Neuronal stem cell (in vitro differentiated cells): ENCODE data around the gene NTN1.
A peak's percentile ranks its signal among the peaks of the same experiment; 100 is the strongest.

Experiments used
- DNase-seq: peaks from one replicate; pipeline ENCODE4 v3.0.0-alpha.2; 2013; ENCODE audit warnings: low spot score
- H2AFZ ChIP-seq: one replicate; pipeline ENCODE4 v1.6.1; 2013; ENCODE audit warnings: mild to moderate bottlenecking, low read length, inconsistent platforms
- H2AK5ac ChIP-seq: 2 replicates; pipeline ENCODE4 v1.6.1; 2013; ENCODE audit warnings: low read depth, mild to moderate bottlenecking, inconsistent platforms, low read length, moderate library complexity, mixed read lengths
- H2BK120ac ChIP-seq: 2 replicates; pipeline ENCODE4 v1.6.1; 2013; ENCODE audit warnings: low read depth, mild to moderate bottlenecking, inconsistent platforms, low read length, moderate library complexity, mixed read lengths
- H2BK12ac ChIP-seq: one replicate; pipeline ENCODE4 v1.6.1; 2013; ENCODE audit warnings: low read length, inconsistent platforms
- H2BK15ac ChIP-seq: 2 replicates; pipeline ENCODE4 v1.6.1; 2013; ENCODE audit warnings: mild to moderate bottlenecking, low read length, inconsistent platforms, mixed read lengths
- H2BK5ac ChIP-seq: one replicate; pipeline ENCODE4 v1.6.1; 2013; ENCODE audit warnings: inconsistent platforms, mild to moderate bottlenecking, low read length, moderate library complexity
- H3K14ac ChIP-seq: one replicate; pipeline ENCODE4 v1.6.1; 2013; ENCODE audit warnings: low read length, inconsistent platforms
- H3K18ac ChIP-seq: 2 replicates; pipeline ENCODE4 v1.6.1; 2013; ENCODE audit warnings: low read length, inconsistent platforms
- H3K23ac ChIP-seq: 2 replicates; pipeline ENCODE4 v1.6.1; 2013; ENCODE audit warnings: low read depth, mild to moderate bottlenecking, mixed read lengths, low read length, inconsistent platforms; ENCODE audit not compliant: poor library complexity
- H3K27ac ChIP-seq: replicated peaks from 3 replicates; pipeline ENCODE4 v1.5.1; 2013; ENCODE audit warnings: low read length, inconsistent platforms
- H3K27me3 ChIP-seq, 3 experiments: 2 replicates each; pipeline ENCODE4 v1.6.1; 2013; ENCODE audit warnings: low read length in 3 of 3, mild to moderate bottlenecking in 2 of 3, inconsistent platforms in 1 of 3, low read depth in 1 of 3, mixed read lengths in 1 of 3, moderate library complexity in 1 of 3; ENCODE audit not compliant: control insufficient read depth in 3 of 3, insufficient read depth in 3 of 3
- H3K36me3 ChIP-seq, 2 donors: replicated peaks in 1 of 2; 2 replicates each; pipeline ENCODE4 v1.6.1; 2013; ENCODE audit warnings: low read length in 2 of 2; ENCODE audit not compliant: control insufficient read depth in 2 of 2, insufficient read depth in 2 of 2
- H3K4ac ChIP-seq: 2 replicates; pipeline ENCODE4 v1.6.1; 2013; ENCODE audit warnings: inconsistent platforms, mild to moderate bottlenecking, low read length, moderate library complexity
- H3K4me1 ChIP-seq, 2 donors: 1 replicate in 1 of 2; 2 replicates in 1 of 2; pipeline ENCODE4 v1.6.1; 2013; ENCODE audit warnings: low read length in 2 of 2, low read depth in 1 of 2; ENCODE audit not compliant: control insufficient read depth in 2 of 2, insufficient read depth in 1 of 2
- H3K4me2 ChIP-seq: one replicate; pipeline ENCODE4 v1.6.1; 2013; ENCODE audit warnings: mild to moderate bottlenecking, low read length, inconsistent platforms; ENCODE audit not compliant: insufficient read depth, poor library complexity, severe bottlenecking
- H3K4me3 ChIP-seq, 2 donors: 2 replicates each; pipeline ENCODE4 v1.5.1; 2013; ENCODE audit warnings: low read length in 2 of 2, mild to moderate bottlenecking in 2 of 2, inconsistent platforms in 1 of 2, moderate library complexity in 1 of 2
- H3K79me1 ChIP-seq: one replicate; pipeline ENCODE4 v1.6.1; 2013; ENCODE audit warnings: low read depth, mild to moderate bottlenecking, inconsistent platforms, low read length, moderate library complexity
- H3K9ac ChIP-seq: one replicate; pipeline ENCODE4 v1.6.1; 2013; ENCODE audit warnings: mild to moderate bottlenecking, low read depth, low read length, inconsistent platforms; ENCODE audit not compliant: poor library complexity
- H3K9me3 ChIP-seq, 2 donors: replicated peaks in 1 of 2; 2 replicates each; pipeline versions ENCODE3 to v1.6.1; 2013; ENCODE audit warnings: low read length in 2 of 2, mild to moderate bottlenecking in 2 of 2, inconsistent platforms in 1 of 2, low read depth in 1 of 2, mixed read lengths in 1 of 2, moderate library complexity in 1 of 2; ENCODE audit not compliant: control insufficient read depth in 2 of 2, insufficient read depth in 1 of 2
- H4K8ac ChIP-seq: one replicate; pipeline ENCODE4 v1.6.1; 2013; ENCODE audit warnings: low read depth, mild to moderate bottlenecking, inconsistent platforms, low read length, moderate library complexity
- H4K91ac ChIP-seq: one replicate; pipeline ENCODE4 v1.6.1; 2013; ENCODE audit warnings: low read length, low read depth, mild to moderate bottlenecking, inconsistent platforms; ENCODE audit not compliant: poor library complexity
- WGBS, 2 donors: extraction: QIAGEN DNeasy Blood & Tissue Kit; methylation state at CpG; one replicate each; pipeline ENCODE4 v1.1.7; 2013; ENCODE audit warnings: missing lambda C conversion rate in 2 of 2, mixed read lengths in 1 of 2; ENCODE audit not compliant: insufficient read length in 2 of 2, insufficient replicate concordance in 1 of 2; ENCODE audit errors: extremely low coverage in 2 of 2; 5-methylcytosine and 5-hydroxymethylcytosine counted together

NTN1 gene

GRCh38 chr17:9125722-9126121 lies 104.4 kb downstream of the NTN1 start:
- no peak overlapping the region for H3K4ac ChIP-seq
- WGBS, 2 donors, result no CpG with 5 or more reads among the region's 8 CpGs
- no peaks in the 10 kb centered on the region for H3K9me3 ChIP-seq
- H4K91ac ChIP-seq, result no peak overlapping the region
- H3K9ac ChIP-seq, result no peak overlapping the region
- no peak overlapping the region for H2BK12ac ChIP-seq
- no peak for DNase-seq
- H2BK15ac ChIP-seq, result no peak overlapping the region
- H3K4me2 ChIP-seq, result no peak overlapping the region
- H3K4me3 ChIP-seq, result no peak overlapping the region
- no peak overlapping the region for H3K18ac ChIP-seq
- no peaks in the 10 kb centered on the region for H3K36me3 ChIP-seq
- no peak overlapping the region for H2AFZ ChIP-seq
- H2AK5ac ChIP-seq, result no peak overlapping the region
- H2BK120ac ChIP-seq, result no peak overlapping the region
- peaks cover 6 to 9% of the 10 kb centered on the region in 2 donors for H3K4me1 ChIP-seq
- no peak overlapping the region for H3K23ac ChIP-seq
- no peaks in the 10 kb centered on the region for H3K27me3 ChIP-seq
- no peak overlapping the region for H3K14ac ChIP-seq
- H4K8ac ChIP-seq, result no peak overlapping the region
- no peaks in the 10 kb centered on the region for H3K79me1 ChIP-seq
- H3K27ac ChIP-seq, result no peak overlapping the region
- no peak overlapping the region for H2BK5ac ChIP-seq

GRCh38 chr17:9127340-9127739 lies 106.0 kb downstream of the NTN1 start:
- Histone ChIP-seq H4K8ac (no peak overlapping the region), H3K27me3 (no peaks in the 10 kb centered on the region), H3K18ac (peak overlapping the region; percentile 50), H3K79me1 (no peaks in the 10 kb centered on the region), H4K91ac (no peak overlapping the region), H3K27ac (no peak overlapping the region), H2AK5ac (peak overlapping the region; percentile 71), H3K4me3 (no peak overlapping the region), H3K14ac (peak overlapping the region; percentile 86), H3K23ac (no peak overlapping the region), H3K36me3 (no peaks in the 10 kb centered on the region), H2BK12ac (no peak overlapping the region), H3K4me1 (peaks cover 6 to 9% of the 10 kb centered on the region in 2 donors), H3K4ac (peak overlapping the region; percentile 5), H2AFZ (no peak overlapping the region), H2BK15ac (peak overlapping the region; percentile 38), H2BK5ac (no peak overlapping the region), H2BK120ac (peak overlapping the region; percentile 44), H3K9me3 (no peaks in the 10 kb centered on the region), H3K4me2 (no peak overlapping the region), H3K9ac (no peak overlapping the region)
- WGBS, 2 donors, result no CpG with 5 or more reads among the region's 7 CpGs
- DNase-seq, result no peak

- Histone ChIP-seq H2BK12ac (no peak overlapping the region), H3K9ac (no peak overlapping the region), H2BK120ac (no peak overlapping the region), H2BK15ac (no peak overlapping the region), H3K27me3 (no peaks in the 10 kb centered on the region), H3K4me2 (no peak overlapping the region), H4K8ac (no peak overlapping the region), H3K4ac (no peak overlapping the region), H2BK5ac (no peak overlapping the region), H3K14ac (no peak overlapping the region), H2AK5ac (no peak overlapping the region), H3K18ac (no peak overlapping the region), H3K36me3 (no peaks in the 10 kb centered on the region), H3K23ac (no peak overlapping the region), H3K4me3 (no peak overlapping the region), H3K4me1 (no peaks in the 10 kb centered on the region), H4K91ac (no peak overlapping the region), H2AFZ (no peak overlapping the region), H3K9me3 (no peaks in the 10 kb centered on the region), H3K79me1 (no peaks in the 10 kb centered on the region), H3K27ac (no peak overlapping the region)
- no peak for DNase-seq
- WGBS, 2 donors, result no CpG with 5 or more reads among the region's 5 CpGs
Measured at GRCh38 chr17:9131371-9131770, 110.1 kb downstream of the NTN1 start.

GRCh38 chr17:9132291-9132690 lies 111.0 kb downstream of the NTN1 start:
- H3K79me1 ChIP-seq, result no peaks in the 10 kb centered on the region
- H3K4me3 ChIP-seq, result no peak overlapping the region
- H2BK120ac ChIP-seq, result no peak overlapping the region
- H3K23ac ChIP-seq, result no peak overlapping the region
- H3K9me3 ChIP-seq, result no peaks in the 10 kb centered on the region
- H2BK15ac ChIP-seq, result no peak overlapping the region
- DNase-seq, result no peak
- no peak overlapping the region for H3K27ac ChIP-seq
- no peaks in the 10 kb centered on the region for H3K27me3 ChIP-seq
- no peak overlapping the region for H4K91ac ChIP-seq
- no peak overlapping the region for H2AFZ ChIP-seq
- H3K18ac ChIP-seq, result no peak overlapping the region
- H3K36me3 ChIP-seq, result no peaks in the 10 kb centered on the region
- no peak overlapping the region for H3K14ac ChIP-seq
- H2BK5ac ChIP-seq, result no peak overlapping the region
- no peak overlapping the region for H2AK5ac ChIP-seq
- H2BK12ac ChIP-seq, result no peak overlapping the region
- H3K9ac ChIP-seq, result no peak overlapping the region
- WGBS, 2 donors, result no CpG with 5 or more reads among the region's 9 CpGs
- no peak overlapping the region for H4K8ac ChIP-seq
- no peak overlapping the region for H3K4ac ChIP-seq
- no peak overlapping the region for H3K4me2 ChIP-seq
- H3K4me1 ChIP-seq, result peaks cover 4 to 6% of the 10 kb centered on the region in 2 donors
